CD4-positive, alpha-beta T cell (primary cell): ENCODE measurements around the gene KIR2DL3. TPM values are rescaled to one million over a fixed set of nuclear protein-coding genes. Genes with fewer than 3 reads are reported as not detected.
"Not testable (repeated sequence)": the region's sequence is repeated elsewhere in the genome, so short reads cannot be mapped to it uniquely, and the experiment has no call there.

ENCODE experiments used
- ATAC-seq: fragments of 200-7000 bp; cut with Tn5 transposase; one replicate; pipeline ENCODE4 v1.10.0; 2022; ENCODE audit warnings: mild to moderate bottlenecking; ENCODE audit not compliant: poor library complexity
- CTCF ChIA-PET: fragments of 350-600 bp; sonication (Branson Sonifier 250); formaldehyde crosslinking; loops from one replicate; lab custom pipeline; 2021; ENCODE audit warnings: antibody characterized with exemption, inconsistent platforms; lab: Charles Lee
- POLR2A ChIA-PET: fragments of 350-600 bp; sonication (Branson Sonifier 250); formaldehyde crosslinking; loops from one replicate; lab custom pipeline; 2021; ENCODE audit warnings: antibody characterized with exemption, inconsistent platforms; lab: Charles Lee
- DNase-seq, 14 experiments: peaks; one replicate each; pipeline ENCODE4 v3.0.0-alpha.2; 2013 to 2020; ENCODE audit warnings: mixed read lengths in 2 of 14
- H3K27ac ChIP-seq, 2 donors: one replicate each; pipeline versions ENCODE4 v1.5.1 to v1.7.0; 2013; ENCODE audit warnings: low read length in 2 of 2, low read depth in 1 of 2, mild to moderate bottlenecking in 1 of 2
- H3K27me3 ChIP-seq, 2 experiments: 1 replicate in 1 of 2; 2 replicates in 1 of 2; pipeline versions ENCODE4 v1.6.1 to v1.7.0; 2013; ENCODE audit warnings: low read length in 2 of 2, control low read depth in 1 of 2, mild to moderate bottlenecking in 1 of 2, moderate library complexity in 1 of 2; ENCODE audit not compliant: insufficient read depth in 2 of 2, control insufficient read depth in 1 of 2
- H3K36me3 ChIP-seq: one replicate; pipeline ENCODE4 v1.6.1; 2013; ENCODE audit warnings: low read length, control low read depth; ENCODE audit not compliant: insufficient read depth
- H3K4me1 ChIP-seq: one replicate; pipeline ENCODE4 v1.6.1; 2013; ENCODE audit warnings: low read length, control low read depth; ENCODE audit not compliant: insufficient read depth
- H3K4me3 ChIP-seq: one replicate; pipeline ENCODE4 v1.5.1; 2013; ENCODE audit warnings: mild to moderate bottlenecking, low read length, moderate library complexity
- H3K9me3 ChIP-seq, 2 experiments: 1 replicate in 1 of 2; 2 replicates in 1 of 2; pipeline versions ENCODE4 v1.6.1 to v1.7.0; 2013; ENCODE audit warnings: low read length in 2 of 2, mild to moderate bottlenecking in 2 of 2, control low read depth in 1 of 2, moderate library complexity in 1 of 2; ENCODE audit not compliant: control insufficient read depth in 1 of 2, insufficient read depth in 1 of 2
- H3K27ac Mint-ChIP-seq: one replicate; pipeline ENCODE4 v1.8.0; 2020; ENCODE audit warnings: mixed read lengths
- H3K27me3 Mint-ChIP-seq: one replicate; pipeline ENCODE4 v1.8.0; 2021; ENCODE audit warnings: mixed read lengths
- H3K36me3 Mint-ChIP-seq: one replicate; pipeline ENCODE4 v1.8.0; 2021; ENCODE audit warnings: low read depth, mixed read lengths
- H3K4me1 Mint-ChIP-seq: one replicate; pipeline ENCODE4 v1.8.0; 2021; ENCODE audit warnings: low read depth, mixed read lengths
- H3K4me3 Mint-ChIP-seq: one replicate; pipeline ENCODE4 v1.8.0; 2020; ENCODE audit warnings: mild to moderate bottlenecking, mixed read lengths
- H3K9me3 Mint-ChIP-seq: one replicate; pipeline ENCODE4 v1.8.0; 2020; ENCODE audit warnings: mixed read lengths
- intact Hi-C, 2 experiments: fragments of 100-400 bp; cut with DNase I in 1 of 2; cut with micrococcal nuclease in 1 of 2; formaldehyde crosslinking; loops; one replicate each; pipeline versions ENCODE4 v1.15.1 to v1.9.0; 2023 to 2025; cut with DNase I, micrococcal nuclease
- total RNA-seq, 174 experiments: library from RNA in 2 of 174; stranded (reverse) in 2 of 174; gene quantifications; one replicate each; pipeline ENCODE4 v1.2.3 and lab custom pipeline; 2021 to 2026

Gene KIR2DL3
- total RNA-seq, 2 experiments from 2014 or later = not detected

- H3K27me3 ChIP-seq, H3K4me1 Mint-ChIP-seq, H3K36me3 Mint-ChIP-seq, H3K4me1 ChIP-seq, ATAC-seq, POLR2A ChIA-PET, intact Hi-C loops, CTCF ChIA-PET, H3K27me3 Mint-ChIP-seq, DNase-seq, H3K27ac Mint-ChIP-seq, H3K9me3 ChIP-seq, H3K4me3 ChIP-seq, H3K4me3 Mint-ChIP-seq, H3K9me3 Mint-ChIP-seq, H3K27ac ChIP-seq, H3K36me3 ChIP-seq: not testable (repeated sequence)
Measured at GRCh38 chr19:54750276-54750675, 12.0 kb downstream of the KIR2DL3 start.

- H3K27me3 ChIP-seq, H3K36me3 Mint-ChIP-seq, POLR2A ChIA-PET, H3K36me3 ChIP-seq, CTCF ChIA-PET, H3K4me1 ChIP-seq, H3K9me3 Mint-ChIP-seq, ATAC-seq, H3K4me3 ChIP-seq, H3K27ac Mint-ChIP-seq, H3K9me3 ChIP-seq, H3K27ac ChIP-seq, H3K4me3 Mint-ChIP-seq, H3K4me1 Mint-ChIP-seq, H3K27me3 Mint-ChIP-seq: not testable (repeated sequence)
- peak in 1 of 14 experiments; percentile 20 for DNase-seq
- intact Hi-C loops = loop anchor here in 1 of 2 experiments (5.0 kb wide), 1 partner anchor 91 kb away; no protein-coding TSS in a partner anchor
Measured at GRCh38 chr19:54756204-54757110, 18.1 kb downstream of the KIR2DL3 start.

- H3K4me1 Mint-ChIP-seq, H3K4me3 Mint-ChIP-seq, H3K27ac ChIP-seq, H3K4me1 ChIP-seq, POLR2A ChIA-PET, H3K27me3 Mint-ChIP-seq, H3K27me3 ChIP-seq, H3K9me3 Mint-ChIP-seq, H3K4me3 ChIP-seq, ATAC-seq, CTCF ChIA-PET, H3K9me3 ChIP-seq, H3K36me3 ChIP-seq, H3K27ac Mint-ChIP-seq, H3K36me3 Mint-ChIP-seq: not testable (repeated sequence)
- peak in 2 of 14 experiments; percentile 13 to 52 for DNase-seq
- intact Hi-C loops = loop anchor here in 1 of 2 experiments (5.0 kb wide), 1 partner anchor 89 kb away; no protein-coding TSS in a partner anchor
Measured at GRCh38 chr19:54758577-54758976, 20.3 kb downstream of the KIR2DL3 start.

GRCh38 chr19:54764219-54764618, 25.9 kb downstream of the KIR2DL3 start:
- intact Hi-C loops, H3K4me1 ChIP-seq, H3K9me3 ChIP-seq, POLR2A ChIA-PET, H3K4me1 Mint-ChIP-seq, H3K27me3 ChIP-seq, H3K4me3 Mint-ChIP-seq, H3K36me3 ChIP-seq, H3K27ac Mint-ChIP-seq, H3K36me3 Mint-ChIP-seq, H3K27me3 Mint-ChIP-seq, H3K4me3 ChIP-seq, ATAC-seq, CTCF ChIA-PET, H3K27ac ChIP-seq, H3K9me3 Mint-ChIP-seq: not testable (repeated sequence)
- DNase-seq = peak in 2 of 14 experiments; percentile 53 to 70

GRCh38 chr19:54766464-54766863, 28.2 kb downstream of the KIR2DL3 start:
- ATAC-seq, H3K4me3 Mint-ChIP-seq, H3K27ac ChIP-seq, H3K9me3 ChIP-seq, H3K36me3 Mint-ChIP-seq, H3K9me3 Mint-ChIP-seq, DNase-seq, H3K4me3 ChIP-seq, H3K27ac Mint-ChIP-seq, H3K4me1 ChIP-seq, H3K4me1 Mint-ChIP-seq, CTCF ChIA-PET, H3K36me3 ChIP-seq, POLR2A ChIA-PET, H3K27me3 Mint-ChIP-seq, intact Hi-C loops, H3K27me3 ChIP-seq: not testable (repeated sequence)

GRCh38 chr19:54769646-54770045, 31.3 kb downstream of the KIR2DL3 start, which contains the start of gene KIR2DL1:
TSS of gene KIR2DL1 (plus strand) at chr19:54769793. CDS start at chr19:54769851, 58 bp downstream.
- DNase-seq, H3K27me3 Mint-ChIP-seq, intact Hi-C loops, H3K4me3 ChIP-seq, H3K27me3 ChIP-seq, H3K4me1 Mint-ChIP-seq, H3K4me1 ChIP-seq, H3K36me3 ChIP-seq, H3K27ac Mint-ChIP-seq, H3K27ac ChIP-seq, ATAC-seq, H3K4me3 Mint-ChIP-seq, H3K36me3 Mint-ChIP-seq, CTCF ChIA-PET, H3K9me3 Mint-ChIP-seq, H3K9me3 ChIP-seq, POLR2A ChIA-PET: not testable (repeated sequence)

- H3K9me3 Mint-ChIP-seq, H3K9me3 ChIP-seq, H3K4me3 Mint-ChIP-seq, H3K27ac ChIP-seq, H3K36me3 Mint-ChIP-seq, POLR2A ChIA-PET, CTCF ChIA-PET, H3K4me1 ChIP-seq, DNase-seq, H3K27ac Mint-ChIP-seq, H3K4me3 ChIP-seq, ATAC-seq, intact Hi-C loops, H3K4me1 Mint-ChIP-seq, H3K36me3 ChIP-seq, H3K27me3 ChIP-seq, H3K27me3 Mint-ChIP-seq: not testable (repeated sequence)
Measured at GRCh38 chr19:54770511-54770910, 32.2 kb downstream of the KIR2DL3 start.
